SK-N-SH treated with all-trans-retinoic acid at 6 μM for 48 hours (cell line): ENCODE results near the gene EDDM3A.

Source experiments
- BACH2 ChIP-seq: fragments of 250-450 bp; sonication (Bioruptor Pico); IDR thresholded peaks from 2 replicates; pipeline ENCODE4 v1.9.0; 2021; ENCODE audit warnings: mild to moderate bottlenecking, borderline replicate concordance
- ZC3H10 ChIP-seq: fragments of 250-450 bp; sonication (Bioruptor Pico); IDR thresholded peaks from 2 replicates; pipeline ENCODE4 v1.5.1; 2021; ENCODE audit warnings: mild to moderate bottlenecking, moderate library complexity
- ZFP30 ChIP-seq: fragments of 450-650 bp; formaldehyde crosslinking; IDR thresholded peaks from 2 replicates; pipeline ENCODE4 v1.5.0; 2022; ENCODE audit warnings: mild to moderate bottlenecking, moderate library complexity

GRCh38 chr14:20696764-20697163 lies 48.9 kb upstream of the EDDM3A start:
- no peak for TF ChIP-seq BACH2
- no peak for TF ChIP-seq ZFP30
- TF ChIP-seq ZC3H10: no peak
